Testis (tissue), 2 donors: ENCODE measurements around the gene ZNF778.

Experiments used
- POLR2A ChIP-seq: fragments of 450-650 bp; IDR thresholded peaks from one replicate; pipeline ENCODE4 v1.6.1; 2017; ENCODE audit warnings: antibody characterized with exemption, mild to moderate bottlenecking, moderate library complexity
- TF ChIP-seq, protein P1 (sequence below), 3 experiments: fragments of 450-650 bp in 2 of 3; fragments of 200-600 bp in 1 of 3; sonication (generic) in 1 of 3; IDR thresholded peaks; one replicate each; pipeline ENCODE4 v1.5.1; 2016 to 2019; ENCODE audit warnings: antibody characterized with exemption in 3 of 3, mild to moderate bottlenecking in 2 of 3, moderate library complexity in 1 of 3

DNA sequence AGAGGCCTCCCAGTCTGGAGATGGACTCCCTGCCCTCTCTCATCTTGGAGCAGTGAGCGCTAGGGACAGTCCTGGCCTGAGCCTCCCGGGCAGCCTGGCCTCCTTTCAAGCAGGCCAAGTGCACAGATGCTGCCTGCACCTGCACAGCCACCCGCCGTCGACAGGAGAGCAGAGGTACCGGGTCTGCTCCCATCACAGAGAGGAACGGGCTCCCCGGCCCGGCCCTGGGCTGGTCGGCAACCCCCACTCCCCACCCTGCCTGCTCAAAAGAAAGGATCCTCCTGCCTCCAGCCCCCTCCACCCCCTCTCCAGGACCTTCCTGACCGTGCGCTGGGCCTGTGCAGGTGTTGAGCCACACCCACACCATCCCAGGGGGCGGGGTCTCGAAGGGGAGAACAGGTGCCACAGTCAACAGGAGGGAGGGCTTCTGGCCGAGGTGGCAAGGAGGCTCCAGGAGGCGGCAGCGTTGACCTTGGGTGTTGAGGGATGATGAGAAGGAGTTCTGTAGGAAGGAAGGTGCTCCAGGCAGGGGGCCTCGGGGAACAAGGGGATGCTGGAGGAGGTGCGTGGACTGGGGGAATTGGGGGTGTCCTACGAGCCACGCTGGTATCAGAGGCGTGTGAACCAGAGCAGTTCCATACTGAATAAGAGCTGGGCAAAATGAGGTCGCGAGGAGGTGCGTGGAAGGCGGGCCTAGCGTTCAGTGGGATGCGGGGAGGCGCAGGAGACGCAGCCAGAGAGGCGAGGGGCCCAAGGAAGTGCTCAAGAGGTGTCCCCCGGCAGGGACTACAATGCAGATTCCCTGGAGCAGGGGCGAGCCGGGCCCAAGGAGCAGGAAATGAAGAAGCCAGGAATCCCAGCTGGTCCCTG lies 46.9 kb upstream of the ZNF778 start:
- TF ChIP-seq, protein P1, sequence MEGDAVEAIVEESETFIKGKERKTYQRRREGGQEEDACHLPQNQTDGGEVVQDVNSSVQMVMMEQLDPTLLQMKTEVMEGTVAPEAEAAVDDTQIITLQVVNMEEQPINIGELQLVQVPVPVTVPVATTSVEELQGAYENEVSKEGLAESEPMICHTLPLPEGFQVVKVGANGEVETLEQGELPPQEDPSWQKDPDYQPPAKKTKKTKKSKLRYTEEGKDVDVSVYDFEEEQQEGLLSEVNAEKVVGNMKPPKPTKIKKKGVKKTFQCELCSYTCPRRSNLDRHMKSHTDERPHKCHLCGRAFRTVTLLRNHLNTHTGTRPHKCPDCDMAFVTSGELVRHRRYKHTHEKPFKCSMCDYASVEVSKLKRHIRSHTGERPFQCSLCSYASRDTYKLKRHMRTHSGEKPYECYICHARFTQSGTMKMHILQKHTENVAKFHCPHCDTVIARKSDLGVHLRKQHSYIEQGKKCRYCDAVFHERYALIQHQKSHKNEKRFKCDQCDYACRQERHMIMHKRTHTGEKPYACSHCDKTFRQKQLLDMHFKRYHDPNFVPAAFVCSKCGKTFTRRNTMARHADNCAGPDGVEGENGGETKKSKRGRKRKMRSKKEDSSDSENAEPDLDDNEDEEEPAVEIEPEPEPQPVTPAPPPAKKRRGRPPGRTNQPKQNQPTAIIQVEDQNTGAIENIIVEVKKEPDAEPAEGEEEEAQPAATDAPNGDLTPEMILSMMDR (IDR thresholded peaks at IDR 0.05), result no peak
- TF ChIP-seq POLR2A, result no peak
